NCI-H69 (cell line): ENCODE results near the gene ZNF441.
A peak's percentile ranks its signal among the peaks of the same experiment; 100 is the strongest.
"Not testable (repeated sequence)": the region's sequence is repeated elsewhere in the genome, so short reads cannot be mapped to it uniquely, and the experiment has no call there.

ENCODE experiments used
- DNase-seq: peaks from one replicate; lab custom pipeline; 2025; lab: John Stamatoyannopoulos, UW

The ZNF441 gene

GRCh38 chr19:11780431-11781020, 13.7 kb downstream of the ZNF441 start:
- no peak for DNase-seq

GRCh38 chr19:11781295-11782057, 14.7 kb downstream of the ZNF441 start:
- no peak for DNase-seq

GRCh38 chr19:11783767-11784166, 17.0 kb downstream of the ZNF441 start:
- DNase-seq, result no peak

- DNase-seq, result no peak
Observed at GRCh38 chr19:11784356-11784755, 17.6 kb downstream of the ZNF441 start.

- DNase-seq, result no peak
Observed at GRCh38 chr19:11787536-11787935, 20.7 kb downstream of the ZNF441 start.

- no peak for DNase-seq
Observed at GRCh38 chr19:11792942-11793341, 26.1 kb downstream of the ZNF441 start.

GRCh38 chr19:11797491-11797890, 30.7 kb downstream of the ZNF441 start:
- DNase-seq, result peak; percentile 96

- peak; percentile 97 for DNase-seq
Observed at GRCh38 chr19:11798391-11799330, 31.9 kb downstream of the ZNF441 start, which contains the start of gene ZNF491. Gene ZNF491 (plus strand): TSS chr19:11798523. CDS start chr19:11805954, 7,431 bp downstream.

- DNase-seq, result no peak
Observed at GRCh38 chr19:11806354-11807098, 39.7 kb downstream of the ZNF441 start.

GRCh38 chr19:11807099-11807380, 40.2 kb downstream of the ZNF441 start:
- DNase-seq, result no peak

GRCh38 chr19:11813703-11814028, 46.9 kb downstream of the ZNF441 start:
- no peak for DNase-seq

- DNase-seq, result peak; percentile 97
Observed at GRCh38 chr19:11814029-11814699, 47.4 kb downstream of the ZNF441 start, which contains the start of gene ZNF440. Gene ZNF440 (plus strand): TSS chr19:11814273. CDS start chr19:11814448, 175 bp downstream.

- peak; percentile 50 for DNase-seq
Observed at GRCh38 chr19:11814700-11815035, 47.9 kb downstream of the ZNF441 start.

- no peak for DNase-seq
Observed at GRCh38 chr19:11821474-11822109, 54.8 kb downstream of the ZNF441 start.

- not testable (repeated sequence) for DNase-seq
Observed at GRCh38 chr19:11828957-11829876, 62.4 kb downstream of the ZNF441 start.

- DNase-seq, result no peak
Observed at GRCh38 chr19:11832253-11832912, 65.6 kb downstream of the ZNF441 start.

GRCh38 chr19:11833541-11833940, 66.7 kb downstream of the ZNF441 start:
- no peak for DNase-seq
